GM18517 (cell line): Measurements from ENCODE around the gene PDE8B.

ENCODE experiments used
- ATAC-seq: cut with Tn5 transposase; IDR thresholded peaks from one replicate; pipeline ENCODE4 v1.9.1; 2021; ENCODE audit warnings: mild to moderate bottlenecking, moderate library complexity; ENCODE audit not compliant: unreplicated experiment

The PDE8B gene

DNA sequence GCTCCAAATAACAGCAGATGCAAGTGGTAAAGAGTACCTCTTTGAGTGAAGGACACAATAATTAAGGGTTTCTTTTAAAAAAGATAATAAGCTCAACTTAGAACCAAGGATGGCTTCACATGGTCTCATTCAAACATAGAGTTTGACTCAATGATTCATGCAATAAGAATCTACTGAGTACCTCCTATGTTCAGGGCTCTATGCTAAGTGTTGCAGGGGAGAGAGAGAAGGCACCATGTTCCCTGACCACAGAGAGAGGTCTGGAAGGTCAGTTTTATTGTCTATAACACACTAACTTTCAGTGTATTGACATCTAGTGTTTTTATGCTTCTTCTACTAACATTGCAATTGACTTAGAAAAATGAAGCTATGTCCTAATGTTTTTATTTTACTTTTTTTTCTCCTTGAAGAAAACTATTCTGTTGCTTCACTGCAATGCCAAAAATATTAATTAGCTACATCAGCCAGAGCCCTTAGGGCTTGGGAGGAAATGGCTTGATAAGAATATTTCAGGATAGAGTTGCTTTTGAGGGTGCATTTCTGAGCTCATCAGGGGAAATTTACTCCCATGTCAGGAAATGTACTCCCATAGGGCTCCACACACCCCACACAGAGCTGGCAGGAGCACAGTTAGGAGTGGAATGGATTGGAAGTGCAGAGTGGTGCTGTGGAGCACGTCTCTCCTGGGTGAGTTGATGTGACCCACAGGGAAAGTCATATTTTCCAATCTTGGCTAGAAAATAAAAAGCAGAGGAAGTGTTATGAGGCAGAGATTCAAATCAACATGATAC, 106.6 kb downstream of the PDE8B start:
- no peak for ATAC-seq

DNA sequence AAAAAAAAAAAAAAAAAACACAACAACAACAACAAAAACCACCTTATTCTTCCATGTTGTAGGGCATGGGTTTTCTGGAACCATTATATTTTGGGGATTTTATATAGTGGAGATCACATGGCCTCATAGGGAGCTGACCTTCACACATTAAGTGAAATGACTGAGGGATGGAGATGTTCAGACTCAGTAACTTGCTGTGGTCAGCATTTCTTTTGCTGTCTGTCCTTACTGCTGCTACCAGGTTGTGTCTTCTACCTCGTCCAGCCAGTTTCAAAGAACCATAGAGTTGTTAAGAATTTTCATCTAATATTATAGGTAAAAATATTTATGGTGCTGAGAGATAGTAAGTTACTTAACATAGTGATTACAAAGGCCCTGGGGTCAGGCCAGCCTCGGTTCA, 107.6 kb downstream of the PDE8B start:
- ATAC-seq, result no peak

DNA sequence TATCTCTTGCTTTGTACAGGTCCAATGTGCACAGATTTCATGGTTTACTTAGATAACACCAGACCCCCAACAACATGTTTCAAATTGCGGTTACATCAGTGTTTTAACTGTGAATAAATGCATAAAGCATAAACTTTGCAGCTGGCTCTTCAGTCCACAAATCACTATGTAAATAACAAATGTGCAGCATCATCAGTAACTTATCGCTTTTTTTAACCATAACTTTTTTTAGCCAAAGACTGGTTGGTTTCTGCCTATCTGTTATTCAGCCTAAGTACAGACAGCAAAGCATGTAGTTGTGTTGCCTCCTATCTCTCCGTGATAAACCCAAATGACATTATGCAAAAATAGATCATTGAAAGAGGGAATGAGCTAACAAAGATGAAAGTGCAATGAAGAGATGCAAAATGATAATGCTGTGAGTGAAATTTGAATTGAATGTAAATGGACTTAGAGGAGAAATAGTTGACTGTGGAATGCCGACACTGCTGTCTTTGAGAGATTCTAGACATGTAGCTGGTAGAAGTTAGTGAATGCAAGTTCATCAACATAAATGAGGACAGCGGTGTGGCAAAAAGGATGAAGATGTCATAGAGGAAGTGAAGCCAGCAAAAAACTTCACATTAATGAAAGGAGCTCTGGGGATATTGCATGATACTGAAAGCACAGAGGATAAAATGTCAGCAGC, 108.8 kb downstream of the PDE8B start:
- no peak for ATAC-seq

DNA sequence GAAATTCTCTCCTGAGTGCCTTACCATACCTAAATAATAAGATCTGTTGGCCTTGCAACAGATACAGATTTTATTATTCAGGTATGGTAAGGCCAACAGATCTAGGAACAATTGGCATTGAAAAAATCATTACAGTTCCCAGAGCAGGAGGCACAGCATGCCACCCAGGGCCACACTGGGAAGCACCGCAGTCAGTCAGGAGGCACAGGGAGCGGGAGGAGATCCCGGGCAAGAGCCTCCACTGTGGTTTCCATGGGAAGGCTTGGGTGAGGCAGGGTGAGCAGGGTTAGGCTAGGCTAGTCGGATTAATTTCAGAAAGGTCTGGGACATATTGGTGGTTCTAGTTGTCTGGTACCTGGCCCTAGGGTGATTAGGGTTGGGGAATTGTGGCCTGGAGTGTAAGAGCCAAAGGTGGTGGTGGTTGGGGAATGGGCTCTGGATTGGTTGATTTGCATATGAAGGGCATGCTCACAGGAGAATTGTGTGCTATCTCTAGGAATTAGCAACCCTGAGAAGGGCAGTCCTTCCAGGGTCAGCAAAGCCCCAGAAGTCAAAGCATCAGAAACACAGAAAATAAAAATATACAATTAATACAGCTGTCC, 111.4 kb downstream of the PDE8B start:
- no peak for ATAC-seq

DNA sequence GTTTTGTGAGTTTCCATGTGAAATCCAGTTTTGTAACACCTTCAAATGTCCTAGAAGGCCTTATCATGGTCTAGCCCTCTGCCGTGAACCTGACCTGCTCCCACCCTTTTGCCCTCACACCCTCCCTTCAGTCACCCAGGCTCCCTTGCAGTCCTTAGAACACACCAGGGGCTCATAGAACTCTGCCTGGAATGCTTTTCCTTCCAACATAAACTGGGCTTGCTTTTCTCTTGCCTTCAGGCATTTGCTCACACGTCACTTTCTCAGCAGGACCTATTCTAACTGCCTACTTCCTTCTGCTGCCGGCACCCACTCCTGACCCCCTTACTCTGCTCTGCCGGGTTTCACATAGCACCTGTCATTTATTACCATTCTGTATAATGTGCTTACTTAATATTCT, 111.9 kb downstream of the PDE8B start:
- ATAC-seq, result no peak

DNA sequence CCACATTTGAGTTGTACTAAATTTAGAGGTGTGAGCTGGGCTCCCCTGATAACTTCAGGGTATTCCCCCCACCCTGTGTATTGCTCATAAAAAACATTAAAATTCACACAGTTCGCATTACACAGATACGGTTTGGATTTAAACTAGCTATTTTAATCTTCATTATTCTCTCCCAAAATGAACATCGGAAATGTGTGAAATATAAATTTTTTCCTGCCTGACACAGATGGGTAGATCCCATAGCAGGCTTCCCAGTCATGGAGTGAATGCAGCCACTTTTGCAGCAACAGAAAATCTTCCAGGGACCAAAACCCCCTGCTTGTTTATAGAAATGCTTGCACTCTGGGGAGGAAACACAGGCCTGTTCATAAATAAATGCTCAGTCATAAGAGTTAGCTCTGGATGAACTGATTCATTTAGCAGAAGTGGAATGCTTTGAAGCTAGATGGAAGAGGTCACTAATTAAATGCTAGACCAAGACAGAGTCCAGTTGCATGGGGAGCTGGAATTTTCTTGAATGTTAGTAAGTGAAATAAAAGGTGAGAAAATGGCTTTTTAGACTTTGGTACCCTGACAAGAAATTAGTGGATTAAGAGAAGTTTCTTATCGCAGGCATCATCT, 115.6 kb downstream of the PDE8B start:
- ATAC-seq, result no peak

DNA sequence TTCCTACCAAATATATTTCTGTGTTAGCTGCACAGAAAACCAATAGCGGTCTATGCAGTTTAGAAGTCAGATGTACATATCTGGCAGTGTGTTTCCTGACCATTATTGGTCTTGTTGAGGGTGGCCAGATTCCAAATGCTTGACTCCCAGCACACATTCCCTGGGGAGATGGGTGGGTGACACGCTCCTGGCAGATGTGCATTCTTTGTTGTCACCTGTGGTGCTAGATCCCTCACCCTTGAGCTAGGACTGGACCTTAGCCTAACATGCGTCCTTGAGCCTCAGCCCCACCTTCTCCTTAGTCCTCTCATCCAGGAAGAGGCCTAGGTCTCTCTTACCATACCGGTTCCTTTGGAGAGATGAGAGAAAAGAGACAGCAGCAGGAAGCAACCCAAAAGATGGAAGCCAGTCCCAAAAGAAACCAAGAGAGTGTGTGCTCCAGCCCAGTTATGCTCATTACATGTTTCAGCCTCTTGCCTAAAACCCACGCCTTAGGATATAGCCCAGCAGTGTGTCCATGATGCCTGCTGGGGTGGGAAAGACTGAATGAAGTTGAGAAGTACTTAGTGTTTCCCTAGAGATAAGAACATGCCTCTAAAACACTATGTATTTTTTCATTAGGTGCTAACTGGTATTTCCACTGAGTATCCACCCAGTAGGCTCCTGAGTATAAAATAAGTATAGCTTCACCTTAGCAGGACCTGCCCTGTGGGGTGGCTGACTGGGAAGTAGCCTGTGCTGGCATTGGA, 116.7 kb downstream of the PDE8B start:
- no peak for ATAC-seq

DNA sequence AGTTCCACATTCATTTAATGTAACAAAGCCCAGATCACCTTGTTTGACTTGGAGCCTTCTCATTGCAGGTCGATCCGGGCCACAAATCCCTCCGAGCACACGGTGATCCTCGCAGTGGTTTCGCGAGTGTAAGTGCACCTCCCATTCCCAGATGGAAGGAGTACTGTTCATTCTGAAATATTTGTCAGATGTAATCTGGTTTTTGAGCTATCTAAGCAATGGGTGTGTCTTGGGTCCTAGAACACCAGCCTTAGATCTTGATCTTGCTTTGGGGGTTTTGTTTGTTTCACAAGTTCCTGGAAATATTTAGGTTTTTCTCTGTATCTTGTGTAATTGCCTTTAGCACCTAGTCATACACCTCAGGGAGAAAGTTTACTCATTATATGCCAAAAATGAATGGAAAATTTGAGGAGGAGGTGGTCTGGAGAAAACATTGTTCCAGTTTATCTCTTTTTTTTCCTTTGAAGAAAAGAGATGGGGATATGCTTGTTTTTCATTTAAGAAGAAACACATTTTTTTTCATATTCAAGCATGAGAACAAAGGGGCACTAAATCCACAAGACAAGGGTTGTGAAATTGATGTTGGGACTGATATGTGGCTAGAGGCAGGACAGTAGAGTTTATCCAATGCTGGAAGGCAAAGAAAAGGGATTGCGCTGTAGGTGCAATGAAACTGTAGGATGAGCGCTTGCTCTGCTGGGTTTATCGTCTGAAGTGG, 118.6 kb downstream of the PDE8B start:
- no peak for ATAC-seq

DNA sequence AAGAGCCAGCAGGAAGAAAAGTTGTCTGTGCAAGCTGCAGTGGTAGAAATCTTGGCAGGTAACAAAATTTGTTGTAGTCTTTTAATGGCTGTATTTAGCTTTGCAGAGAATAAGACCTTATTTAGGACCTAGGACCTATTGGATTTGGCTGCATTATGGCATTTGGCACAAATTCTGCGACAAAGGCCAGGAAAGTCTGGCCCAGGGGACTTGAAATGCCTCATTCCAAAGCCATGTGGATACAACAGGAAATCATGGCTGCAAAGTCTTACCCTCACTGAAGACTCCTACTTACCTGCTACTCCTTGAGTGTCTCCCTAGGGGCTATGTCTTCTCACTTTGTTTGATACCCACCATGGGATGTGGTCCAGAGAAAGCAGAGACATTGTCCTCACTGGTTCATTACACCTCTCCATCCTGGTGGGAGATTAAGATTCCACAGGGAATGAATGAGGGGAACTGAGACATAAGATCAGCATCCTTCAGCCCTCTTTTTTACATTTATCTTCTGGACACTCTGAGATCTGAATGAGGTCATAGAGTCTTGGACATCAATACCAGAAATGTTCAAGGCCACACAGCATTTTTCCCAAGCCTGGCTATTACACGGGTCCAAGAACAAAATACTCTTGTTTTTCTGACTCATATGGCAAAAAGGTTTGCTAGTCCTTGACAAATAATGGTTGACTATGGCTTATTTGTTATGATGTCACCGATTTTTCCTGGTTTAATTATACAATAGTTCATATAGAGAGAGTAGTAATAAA, 119.4 kb downstream of the PDE8B start:
- ATAC-seq, result no peak

DNA sequence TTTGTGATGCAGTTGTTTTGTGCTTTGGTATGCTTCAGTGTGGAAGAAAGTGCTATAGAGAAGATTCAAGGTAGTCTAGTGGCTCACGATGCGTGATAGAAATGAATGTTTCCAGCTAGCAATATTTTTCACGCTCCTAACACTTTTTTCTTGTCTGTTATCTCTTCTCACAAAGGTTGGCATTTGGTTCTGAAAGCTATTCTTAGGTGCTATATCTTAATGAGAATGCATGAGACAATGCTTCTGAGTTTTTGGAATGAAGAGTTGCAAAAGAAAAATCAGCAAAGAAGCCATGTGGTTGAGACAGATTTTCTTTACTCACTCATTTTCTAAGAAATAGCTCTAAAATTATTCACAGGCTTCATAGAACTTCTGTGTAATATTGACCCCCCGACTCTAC, 122.6 kb downstream of the PDE8B start:
- ATAC-seq, result no peak

DNA sequence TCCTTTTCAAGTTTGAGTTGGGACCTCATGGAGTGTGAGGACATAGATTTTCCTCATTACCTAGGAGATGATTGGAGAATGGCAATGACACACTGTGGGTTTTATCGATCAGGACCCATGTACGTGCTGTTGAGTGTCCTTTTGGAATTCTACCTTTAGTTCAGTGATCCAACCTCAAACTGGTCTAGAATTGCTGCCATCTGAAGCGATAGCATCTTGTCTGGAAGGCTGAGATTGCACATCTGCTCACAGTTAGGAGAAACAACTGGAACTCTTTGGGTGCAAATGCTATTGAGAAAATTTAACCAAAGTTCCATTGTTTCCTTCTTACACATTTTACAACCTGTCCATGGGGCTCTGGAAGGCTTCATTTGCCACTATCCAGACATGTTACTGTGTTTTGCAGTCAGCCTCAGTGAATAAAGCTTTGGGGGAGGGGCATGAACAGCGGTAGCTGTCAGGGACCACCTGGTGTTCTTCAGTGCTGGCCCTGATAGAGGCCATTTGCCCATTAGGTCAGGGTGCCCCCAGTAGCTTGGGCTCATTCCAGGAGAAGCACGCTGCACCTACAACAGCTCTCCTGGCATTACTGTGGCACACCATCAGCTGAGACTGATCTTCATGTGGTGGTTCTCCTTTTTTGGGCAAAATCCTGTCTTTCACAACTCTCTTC, 123.1 kb downstream of the PDE8B start:
- no peak for ATAC-seq

DNA sequence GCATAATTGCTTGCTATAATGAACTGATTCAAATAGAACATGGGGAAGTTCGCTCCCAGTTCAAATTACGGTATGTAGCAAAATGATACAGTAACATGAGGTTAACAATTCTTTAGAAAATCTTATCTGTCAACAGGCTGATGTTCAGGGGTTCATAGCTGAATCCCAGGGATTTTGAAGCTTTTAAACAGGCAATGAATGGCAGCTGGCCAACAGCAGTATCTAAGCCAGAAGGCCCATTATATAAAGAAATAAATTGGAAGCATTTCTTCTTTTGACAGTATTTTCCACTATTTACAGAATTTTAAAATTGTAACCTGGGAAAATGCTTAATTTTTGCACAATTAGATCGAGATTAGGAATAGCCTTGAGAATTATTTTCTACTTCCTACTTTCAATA, 126.8 kb downstream of the PDE8B start:
- no peak for ATAC-seq

DNA sequence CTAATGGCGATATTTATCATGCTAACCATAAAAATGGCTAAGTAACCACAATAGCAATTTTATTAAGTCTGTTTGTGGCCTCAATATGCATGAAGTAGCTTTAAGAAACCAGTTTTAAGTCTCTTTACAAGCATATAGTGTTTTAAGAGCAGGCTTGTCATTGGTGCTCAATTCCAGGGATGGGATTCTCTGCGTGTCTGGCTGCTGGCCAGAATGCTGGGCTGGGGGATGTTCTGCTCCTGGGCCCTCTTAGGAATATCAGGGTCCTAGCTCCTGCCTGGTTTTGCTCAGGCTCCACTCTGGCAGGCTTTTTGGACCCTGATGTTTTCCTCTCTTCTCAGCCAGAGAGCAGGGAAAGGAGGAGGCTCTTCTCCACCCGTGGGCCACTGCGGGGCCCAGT, 127.2 kb downstream of the PDE8B start:
- no peak for ATAC-seq

DNA sequence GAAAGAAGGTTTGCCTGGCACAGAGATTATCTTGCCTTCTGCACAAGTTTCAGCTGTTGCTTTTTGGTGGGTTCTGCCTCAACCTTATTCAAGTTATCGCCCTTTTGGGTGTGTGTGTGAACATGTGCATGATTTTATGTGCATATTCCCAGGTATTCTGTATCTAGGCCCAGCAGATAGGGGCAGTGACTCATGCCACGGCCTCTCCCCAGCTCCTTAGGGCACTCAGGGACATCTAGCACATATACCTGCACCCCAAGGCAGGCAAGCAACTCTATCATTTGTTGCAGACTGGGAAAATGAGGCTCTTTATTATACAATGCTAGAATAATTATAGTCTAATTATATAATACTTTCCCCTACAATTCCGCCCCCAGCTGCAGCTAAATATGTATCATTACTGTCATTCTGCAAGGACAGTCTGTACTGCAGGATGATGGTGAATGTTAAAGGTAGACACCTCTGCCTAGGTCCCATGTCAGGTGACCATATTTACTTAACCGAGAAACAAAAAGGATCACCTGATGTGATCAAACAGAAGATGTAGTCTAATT, 128.9 kb downstream of the PDE8B start:
- no peak for ATAC-seq

DNA sequence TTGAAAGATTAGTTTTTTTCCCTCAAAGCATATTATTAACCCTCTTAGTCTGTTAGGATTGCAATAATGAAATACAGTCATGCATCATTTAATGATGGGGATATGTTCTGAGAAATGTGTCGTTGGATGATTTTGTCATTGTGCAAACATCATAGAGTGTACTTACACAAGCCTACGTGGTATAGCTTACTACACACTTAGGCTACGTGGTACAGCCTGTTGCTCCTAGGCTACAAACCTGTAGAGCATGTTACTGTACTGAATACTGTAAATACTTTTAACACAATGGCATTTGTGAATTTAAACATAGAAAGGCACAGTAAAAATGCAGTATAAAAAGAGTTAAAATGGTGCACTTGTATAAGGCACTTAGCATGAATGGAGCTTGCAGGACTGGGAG, 132.7 kb downstream of the PDE8B start:
- ATAC-seq, result no peak

DNA sequence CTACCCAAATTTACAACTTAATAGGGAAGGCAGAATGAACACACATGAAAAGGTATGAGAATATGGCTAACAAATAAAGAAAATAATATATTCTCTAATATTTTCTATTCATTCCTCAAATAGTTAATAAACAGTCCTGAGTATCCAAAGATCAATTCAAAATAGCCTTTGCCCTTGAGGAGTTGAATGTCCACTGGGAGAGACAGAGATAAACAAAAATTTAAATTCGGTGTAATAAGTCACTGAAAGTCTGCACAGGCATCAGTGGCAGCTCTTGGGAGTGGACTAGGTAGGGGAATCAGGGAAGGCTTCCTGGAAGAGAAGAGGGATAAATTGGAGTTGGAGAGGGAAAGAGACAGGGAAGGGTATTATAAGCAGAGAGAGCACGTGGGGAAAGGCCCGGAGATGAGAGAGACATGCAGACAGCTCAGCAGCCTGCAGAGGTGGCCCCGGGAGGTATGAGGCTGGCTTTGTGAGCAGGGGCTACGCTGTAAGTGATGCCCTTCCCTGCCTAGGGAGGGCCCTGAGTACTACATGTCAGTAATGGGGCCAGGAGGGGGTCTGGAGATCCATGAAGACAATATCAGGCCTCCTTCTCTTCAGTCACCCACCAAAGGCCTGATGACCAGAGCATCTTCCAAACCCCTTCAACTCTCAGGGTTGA, 137.1 kb downstream of the PDE8B start:
- no peak for ATAC-seq

DNA sequence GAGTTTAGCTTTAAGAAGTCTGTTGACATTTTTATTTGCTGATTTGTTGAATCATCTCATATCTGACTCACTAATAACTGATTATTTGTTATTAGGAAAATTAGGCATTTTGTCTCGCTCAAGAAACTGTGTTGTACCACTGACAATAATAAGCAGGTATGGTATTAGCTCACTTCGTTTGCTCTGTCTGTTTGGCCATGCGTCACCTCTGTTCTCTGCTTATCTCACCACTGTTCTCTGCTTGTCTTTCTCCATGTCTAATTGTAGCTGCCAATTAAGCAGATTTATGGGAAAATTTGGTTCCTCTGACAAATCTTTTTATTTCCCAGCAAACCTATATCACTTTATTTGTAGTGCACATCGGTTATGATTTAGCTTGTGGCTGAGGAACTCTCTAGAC, 142.8 kb downstream of the PDE8B start:
- ATAC-seq, result no peak

DNA sequence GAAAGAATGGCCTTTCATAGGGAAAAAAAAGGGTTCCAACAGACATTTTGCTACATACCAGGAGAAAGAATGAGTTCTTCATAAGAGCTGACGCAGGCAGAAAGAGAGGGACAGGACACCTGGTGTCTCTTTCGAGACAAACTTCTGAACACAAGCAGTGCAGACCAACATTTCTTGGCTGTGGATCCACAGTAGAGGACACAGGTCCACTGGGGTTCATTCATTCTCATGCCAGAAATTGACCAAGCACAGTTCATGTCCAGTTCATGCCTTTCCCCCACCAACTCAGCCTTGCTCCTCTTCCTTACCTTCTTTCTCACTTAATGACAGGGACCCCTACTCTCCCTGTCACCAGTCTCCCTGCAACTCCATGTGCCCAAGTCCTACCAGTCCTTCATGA, 144.0 kb downstream of the PDE8B start:
- ATAC-seq, result no peak
